ENCODE results near the gene KRTAP5-10. TPM values are rescaled to one million over a fixed set of nuclear protein-coding genes. Genes with fewer than 3 reads are reported as not detected.
A peak's percentile ranks its signal among the peaks of the same experiment; 100 is the strongest.
"Not testable (repeated sequence)": the region's sequence is repeated elsewhere in the genome, so short reads cannot be mapped to it uniquely, and the experiment has no call there.

KRTAP5-10 gene
- total RNA-seq, 4 donors from 2014 or later, result not detected

DNA sequence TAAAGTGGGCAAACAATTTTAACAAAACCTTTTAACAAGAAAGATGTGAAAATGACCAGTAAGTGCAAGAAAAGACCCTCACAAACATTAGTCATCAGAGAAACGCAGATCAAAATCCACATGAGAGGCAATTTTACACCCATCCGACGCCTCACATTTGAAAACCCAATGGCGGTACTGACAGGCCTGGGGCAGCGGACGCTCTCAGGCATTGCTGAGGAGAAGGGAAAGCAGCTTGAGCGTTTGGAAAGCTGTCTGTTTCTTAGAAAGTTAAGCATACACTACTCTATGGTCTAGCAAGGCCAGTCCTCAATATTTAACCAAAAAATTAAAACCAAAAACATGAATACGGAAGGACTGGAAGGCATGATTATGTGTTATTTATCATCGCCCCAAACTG is 29.5 kb upstream of the KRTAP5-10 start:
- intact Hi-C loops (cut with DNase I), result no loop called here
- Histone ChIP-seq H3K4me1 (no peaks in the 10 kb centered on the region), H3K9me3 (no peaks in the 10 kb centered on the region), H3K27ac (no peak overlapping the region), H3K27me3 (no peaks in the 10 kb centered on the region), H3K4me3 (replicated peaks in 1 of 3) (no peak overlapping the region), H3K36me3 (no peaks in the 10 kb centered on the region)
- WGBS, 2 donors, result 86 to 91% methylated on average over 9 of the region's 9 CpGs
- TF ChIP-seq, protein P1, sequence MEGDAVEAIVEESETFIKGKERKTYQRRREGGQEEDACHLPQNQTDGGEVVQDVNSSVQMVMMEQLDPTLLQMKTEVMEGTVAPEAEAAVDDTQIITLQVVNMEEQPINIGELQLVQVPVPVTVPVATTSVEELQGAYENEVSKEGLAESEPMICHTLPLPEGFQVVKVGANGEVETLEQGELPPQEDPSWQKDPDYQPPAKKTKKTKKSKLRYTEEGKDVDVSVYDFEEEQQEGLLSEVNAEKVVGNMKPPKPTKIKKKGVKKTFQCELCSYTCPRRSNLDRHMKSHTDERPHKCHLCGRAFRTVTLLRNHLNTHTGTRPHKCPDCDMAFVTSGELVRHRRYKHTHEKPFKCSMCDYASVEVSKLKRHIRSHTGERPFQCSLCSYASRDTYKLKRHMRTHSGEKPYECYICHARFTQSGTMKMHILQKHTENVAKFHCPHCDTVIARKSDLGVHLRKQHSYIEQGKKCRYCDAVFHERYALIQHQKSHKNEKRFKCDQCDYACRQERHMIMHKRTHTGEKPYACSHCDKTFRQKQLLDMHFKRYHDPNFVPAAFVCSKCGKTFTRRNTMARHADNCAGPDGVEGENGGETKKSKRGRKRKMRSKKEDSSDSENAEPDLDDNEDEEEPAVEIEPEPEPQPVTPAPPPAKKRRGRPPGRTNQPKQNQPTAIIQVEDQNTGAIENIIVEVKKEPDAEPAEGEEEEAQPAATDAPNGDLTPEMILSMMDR (IDR thresholded peaks at IDR 0.05), result no peak
- TF ChIP-seq POLR2A (IDR thresholded peaks at IDR 0.05), result no peak
- DNase-seq, result no peak

DNA sequence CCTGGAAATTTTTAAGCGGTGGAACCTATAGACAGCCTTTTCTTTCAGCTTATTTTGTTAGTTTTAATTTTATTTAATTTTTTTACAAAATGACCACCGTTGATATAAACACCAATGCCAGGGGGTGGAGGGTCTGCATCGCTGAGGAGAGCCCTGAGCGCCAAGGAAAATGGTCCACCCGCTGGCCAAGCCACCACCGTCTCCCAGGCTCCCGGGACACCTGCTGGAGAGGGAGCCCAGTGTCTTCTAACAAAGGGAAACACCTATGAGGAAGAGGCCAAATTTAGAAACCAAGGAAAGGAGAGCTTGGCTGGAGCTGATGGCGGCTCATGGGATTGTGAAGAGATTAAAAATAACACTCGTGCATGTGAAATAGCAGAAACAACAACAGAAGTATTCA is 27.8 kb upstream of the KRTAP5-10 start:
- Histone ChIP-seq H3K36me3 (no peaks in the 10 kb centered on the region), H3K4me1 (no peaks in the 10 kb centered on the region), H3K27ac (no peak overlapping the region), H3K4me3 (replicated peaks in 1 of 3) (no peak overlapping the region), H3K27me3 (no peaks in the 10 kb centered on the region), H3K9me3 (no peaks in the 10 kb centered on the region)
- TF ChIP-seq POLR2A (IDR thresholded peaks at IDR 0.05), result no peak
- TF ChIP-seq, protein P1 (IDR thresholded peaks at IDR 0.05), result no peak
- 68 to 76% methylated on average over 9 of the region's 9 CpGs for WGBS, 2 donors
- intact Hi-C loops (cut with DNase I), result no loop called here
- DNase-seq, result peak in 1 of 2 donors; percentile 12

DNA sequence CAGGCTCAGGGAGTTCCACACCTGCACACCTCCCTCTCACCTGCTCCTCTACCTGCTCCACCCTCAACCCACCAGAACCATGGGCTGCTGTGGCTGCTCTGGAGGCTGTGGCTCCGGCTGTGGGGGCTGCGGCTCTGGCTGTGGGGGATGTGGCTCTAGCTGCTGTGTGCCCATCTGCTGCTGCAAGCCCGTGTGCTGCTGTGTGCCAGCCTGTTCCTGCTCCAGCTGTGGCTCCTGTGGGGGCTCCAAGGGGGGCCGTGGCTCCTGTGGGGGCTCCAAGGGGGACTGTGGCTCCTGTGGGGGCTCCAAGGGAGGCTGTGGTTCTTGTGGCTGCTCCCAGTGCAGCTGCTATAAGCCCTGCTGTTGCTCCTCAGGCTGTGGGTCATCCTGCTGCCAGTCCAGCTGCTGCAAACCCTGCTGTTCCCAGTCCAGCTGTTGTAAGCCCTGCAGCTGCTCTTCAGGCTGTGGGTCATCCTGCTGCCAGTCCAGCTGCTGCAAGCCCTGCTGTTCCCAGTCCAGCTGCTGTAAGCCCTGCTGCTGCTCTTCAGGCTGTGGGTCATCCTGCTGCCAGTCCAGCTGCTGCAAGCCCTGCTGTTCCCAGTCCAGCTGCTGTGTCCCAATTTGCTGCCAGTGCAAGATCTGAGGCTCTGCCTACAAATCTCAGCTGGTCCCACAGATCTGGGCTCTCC is 27.2 kb upstream of the KRTAP5-10 start, which contains the start of gene KRTAP5-8:
KRTAP5-8 (plus strand) TSS at position 49 of the 689 bp plus-strand sequence; CDS start at position 80, 31 bp downstream.
- H3K36me3 ChIP-seq; H3K27ac ChIP-seq; H3K4me3 ChIP-seq (replicated peaks in 1 of 3); H3K9me3 ChIP-seq; H3K4me1 ChIP-seq; DNase-seq; intact Hi-C loops (cut with DNase I); H3K27me3 ChIP-seq: not testable (repeated sequence)
- WGBS, 2 donors, result 40% methylated on average over 1 of the region's 4 CpGs; no CpG with 5 or more reads in 1 of the 2 donors

DNA sequence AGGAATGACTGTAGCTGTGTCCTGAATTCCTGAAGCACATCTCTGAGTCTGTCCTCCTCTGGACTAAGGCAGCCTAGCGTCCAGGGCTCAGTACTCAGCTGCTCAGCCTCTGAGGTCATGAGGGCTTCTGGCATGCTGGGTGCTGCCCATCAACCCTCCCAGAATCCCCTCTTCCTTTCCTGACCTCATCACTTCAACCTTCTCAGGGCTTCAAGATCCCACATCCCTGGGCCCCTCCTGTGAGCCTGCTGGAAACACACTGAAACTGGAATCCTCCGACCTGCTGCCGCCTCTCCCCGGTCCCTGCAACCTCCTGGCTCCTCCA is 26.7 kb upstream of the KRTAP5-10 start:
- no peaks in the 10 kb centered on the region for H3K9me3 ChIP-seq
- no peak for TF ChIP-seq POLR2A (IDR thresholded peaks at IDR 0.05)
- TF ChIP-seq, protein P1 (IDR thresholded peaks at IDR 0.05), result no peak
- intact Hi-C loops (cut with DNase I), result no loop called here
- no peak for DNase-seq
- no peaks in the 10 kb centered on the region for H3K27me3 ChIP-seq
- 95 to 96% methylated on average over 4 of the region's 4 CpGs for WGBS, 2 donors
- H3K36me3 ChIP-seq, result no peaks in the 10 kb centered on the region
- H3K4me3 ChIP-seq (replicated peaks in 1 of 3), result no peak overlapping the region
- no peak overlapping the region for H3K27ac ChIP-seq
- no peaks in the 10 kb centered on the region for H3K4me1 ChIP-seq

DNA sequence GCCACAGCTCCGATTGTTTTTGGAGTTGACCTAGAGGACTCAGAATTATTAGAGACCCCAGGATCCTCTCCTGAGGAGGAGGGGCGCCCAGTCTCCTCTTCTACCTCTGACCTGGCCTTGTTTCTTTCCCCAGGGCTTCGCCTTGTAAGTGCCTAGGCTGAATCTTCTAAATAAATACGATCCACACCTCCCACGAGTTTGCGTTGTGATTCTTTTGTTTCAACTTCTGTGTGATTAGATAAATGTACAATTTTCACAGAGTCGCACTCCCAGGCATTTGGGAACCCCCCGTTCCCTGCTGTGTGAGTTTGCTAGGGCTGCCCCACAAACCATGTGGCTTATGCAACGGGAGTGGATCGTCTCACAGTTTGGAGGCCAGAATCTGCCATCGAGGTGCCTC is 26.3 kb upstream of the KRTAP5-10 start:
- H3K27ac ChIP-seq, result no peak overlapping the region
- intact Hi-C loops (cut with DNase I), result no loop called here
- H3K27me3 ChIP-seq, result no peaks in the 10 kb centered on the region
- TF ChIP-seq, protein P1 (IDR thresholded peaks at IDR 0.05), result no peak
- TF ChIP-seq POLR2A (IDR thresholded peaks at IDR 0.05), result no peak
- WGBS, 2 donors, result 90 to 92% methylated on average over 11 of the region's 11 CpGs
- no peak for DNase-seq
- no peak overlapping the region for H3K4me3 ChIP-seq (replicated peaks in 1 of 3)
- no peaks in the 10 kb centered on the region for H3K36me3 ChIP-seq
- no peaks in the 10 kb centered on the region for H3K9me3 ChIP-seq
- H3K4me1 ChIP-seq, result no peaks in the 10 kb centered on the region

DNA sequence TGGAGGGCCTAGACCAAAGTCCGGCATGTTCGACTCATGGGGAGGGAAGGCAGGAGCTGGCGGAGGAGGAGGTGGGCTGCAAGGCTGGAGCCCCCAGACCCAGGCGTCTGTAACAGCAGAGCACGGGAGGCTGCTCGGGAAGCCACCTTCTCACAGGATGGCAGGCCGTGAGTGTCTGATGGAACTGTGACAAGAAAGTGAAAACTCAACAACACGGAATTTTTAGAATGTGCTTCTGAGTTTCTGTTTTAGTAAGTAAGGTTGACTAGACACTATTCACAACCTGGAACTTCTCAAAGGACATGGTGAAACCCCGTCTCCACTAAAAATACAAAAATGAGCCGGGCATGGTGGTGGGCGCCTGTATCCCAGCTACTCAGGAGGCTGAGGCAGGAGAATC is 25.4 kb upstream of the KRTAP5-10 start:
- H3K27ac ChIP-seq; H3K9me3 ChIP-seq; intact Hi-C loops (cut with DNase I); DNase-seq; H3K27me3 ChIP-seq; H3K36me3 ChIP-seq; H3K4me1 ChIP-seq; H3K4me3 ChIP-seq (replicated peaks in 1 of 3): not testable (repeated sequence)
- 88 to 96% methylated on average over 10 to 11 of the region's 11 CpGs for WGBS, 2 donors

DNA sequence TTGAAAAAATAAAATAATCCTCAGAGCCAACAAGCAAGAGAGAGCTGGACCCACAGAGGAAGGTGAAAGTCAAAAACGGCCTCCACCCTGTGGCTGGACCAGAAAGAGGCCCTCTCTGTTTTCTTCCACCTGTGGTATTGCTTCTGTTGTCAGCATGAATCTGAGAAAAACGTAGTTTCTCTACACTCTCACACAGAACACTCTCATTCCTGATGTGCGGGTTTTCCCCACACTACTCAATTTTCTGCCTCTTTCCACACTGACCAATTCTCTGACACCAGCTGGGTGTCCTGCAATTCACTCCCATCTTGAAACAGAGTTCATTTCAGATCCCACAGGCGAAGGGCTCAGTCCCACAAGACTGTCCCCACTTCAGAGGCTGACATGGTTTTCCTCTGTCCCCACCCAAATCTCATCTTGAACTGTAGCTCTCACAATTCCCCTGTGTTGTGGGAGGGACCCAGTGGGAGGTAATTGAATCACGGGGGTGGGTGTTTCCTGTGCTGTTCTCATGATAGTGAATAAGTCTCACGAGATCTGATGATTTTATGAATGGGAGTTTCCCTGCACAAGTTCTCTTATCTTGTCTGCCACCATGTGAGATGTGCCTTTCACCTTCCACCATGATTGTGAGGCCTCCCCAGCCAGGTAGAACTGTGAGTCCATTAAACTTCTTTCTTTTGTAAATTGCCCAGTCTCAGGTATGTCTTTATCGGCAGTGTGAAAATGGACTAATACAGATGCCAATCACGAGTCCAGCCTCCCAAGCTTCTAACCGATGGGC is 24.6 kb upstream of the KRTAP5-10 start:
- H3K36me3 ChIP-seq; H3K4me1 ChIP-seq; DNase-seq; H3K27ac ChIP-seq; H3K27me3 ChIP-seq; H3K4me3 ChIP-seq (replicated peaks in 1 of 3); intact Hi-C loops (cut with DNase I); H3K9me3 ChIP-seq: not testable (repeated sequence)
- 92 to 93% methylated on average over 9 of the region's 9 CpGs for WGBS, 2 donors
